HCT116 (cell line): ENCODE results near the gene HOXB7. TPM values are rescaled to one million over a fixed set of nuclear protein-coding genes. Genes with fewer than 3 reads are reported as not detected.

Experiments
- ATAC-seq: fragments of 200-7000 bp; cut with Tn5 transposase; 2 replicates; pipeline ENCODE4 v1.9.1; 2020; ENCODE audit warnings: mild to moderate bottlenecking, moderate library complexity
- BruUV-seq: library from RNA; stranded (reverse); fragments of 400-500 nt; replicated peaks from 2 replicates; lab custom pipeline; 2021; lab: Mats Ljungman, UMichigan
- CTCF ChIA-PET: fragments of 300-600 bp; sonication (Branson Sonifier 250); formaldehyde crosslinking; loops from one replicate; lab custom pipeline; 2021; ENCODE audit warnings: antibody characterized with exemption; lab: Charles Lee
- POLR2A ChIA-PET: fragments of 300-600, 350-600 bp; sonication (Branson Sonifier 250); formaldehyde crosslinking; loops from one replicate; lab custom pipeline; 2021; ENCODE audit warnings: antibody characterized with exemption; lab: Charles Lee
- RAD21 ChIA-PET, 2 experiments: fragments of 300-600 bp; sonication (Branson Sonifier 250); formaldehyde crosslinking; loops; one replicate each; lab custom pipeline; 2023; ENCODE audit warnings: low total read pairs in 2 of 2; ENCODE audit not compliant: uncharacterized antibody in 2 of 2, unreplicated experiment in 2 of 2, low non-redundant PET in 1 of 2; lab: Charles Lee
- DNase-seq: peaks from one replicate; pipeline ENCODE4 v3.0.0-alpha.2; 2010; ENCODE audit warnings: low read depth, low spot score
- H2AFZ ChIP-seq: fragments of 200-600 bp; shearing (Covaris generic), sonication (generic); 2 replicates; pipeline ENCODE4 v1.6.1; 2017; ENCODE audit warnings: low read depth, mixed run types, mixed read lengths, antibody characterized with exemption, low read length; ENCODE audit not compliant: poor library complexity, severe bottlenecking
- H3K27ac ChIP-seq: 2 replicates; pipeline ENCODE4 v1.5.1; 2012; ENCODE audit warnings: low read depth, low read length
- H3K27me3 ChIP-seq: fragments of 200-600 bp; sonication (generic); 2 replicates; pipeline ENCODE4 v1.6.1; 2016; ENCODE audit warnings: mixed run types, low read length, mixed read lengths; ENCODE audit not compliant: insufficient read depth
- H3K36me3 ChIP-seq, 2 experiments: fragments of 200-500 bp in 1 of 2; fragments of 200-600 bp in 1 of 2; sonication (Bioruptor generic) in 1 of 2; sonication (generic) in 1 of 2; 2 replicates each; pipeline versions ENCODE4 v1.5.1 to v1.6.1; 2014 to 2016; ENCODE audit warnings: low read length in 2 of 2, inconsistent platforms in 1 of 2, mixed read lengths in 1 of 2, mixed run types in 1 of 2; ENCODE audit not compliant: insufficient read depth in 2 of 2, control insufficient read depth in 1 of 2
- H3K4me1 ChIP-seq, 2 experiments: fragments of 200-600 bp in 1 of 2; sonication (generic) in 1 of 2; 2 replicates each; pipeline versions ENCODE4 v1.5.1 to v1.6.1; 2012 to 2017; ENCODE audit warnings: low read length in 2 of 2, inconsistent platforms in 1 of 2, mild to moderate bottlenecking in 1 of 2, mixed read lengths in 1 of 2, mixed run types in 1 of 2, moderate library complexity in 1 of 2; ENCODE audit not compliant: insufficient read depth in 2 of 2, control insufficient read depth in 1 of 2
- H3K4me2 ChIP-seq: fragments of 200-600 bp; sonication (generic); 2 replicates; pipeline ENCODE4 v1.6.1; 2017; ENCODE audit warnings: mixed run types, low read length, mixed read lengths
- H3K4me3 ChIP-seq, 2 experiments: fragments of 200-600 bp in 1 of 2; sonication (generic) in 1 of 2; replicated peaks in 1 of 2; 2 replicates each; pipeline ENCODE4 v1.5.1; 2011 to 2016; ENCODE audit warnings: low read length in 2 of 2, control low read depth in 1 of 2, low read depth in 1 of 2, mild to moderate bottlenecking in 1 of 2, mixed read lengths in 1 of 2, mixed run types in 1 of 2
- H3K79me2 ChIP-seq: fragments of 200-600 bp; sonication (generic); 2 replicates; pipeline ENCODE4 v1.6.1; 2017; ENCODE audit warnings: mild to moderate bottlenecking, mixed run types, low read length, moderate library complexity, mixed read lengths; ENCODE audit not compliant: insufficient read depth
- H3K9ac ChIP-seq: fragments of 200-600 bp; sonication (generic); 2 replicates; pipeline ENCODE4 v1.6.1; 2016; ENCODE audit warnings: low read length, mixed read lengths
- H3K9me2 ChIP-seq: fragments of 200-600 bp; sonication (generic), shearing (Covaris generic); 2 replicates; pipeline ENCODE4 v1.6.1; 2017; ENCODE audit warnings: mixed run types, mild to moderate bottlenecking, moderate library complexity; ENCODE audit not compliant: insufficient read depth
- H3K9me3 ChIP-seq, 2 experiments: fragments of 200-500 bp in 1 of 2; fragments of 200-600 bp in 1 of 2; sonication (Bioruptor generic) in 1 of 2; sonication (generic) in 1 of 2; 2 replicates each; pipeline ENCODE4 v1.6.1; 2014 to 2017; ENCODE audit warnings: low read length in 2 of 2, mixed read lengths in 2 of 2, inconsistent platforms in 1 of 2, low read depth in 1 of 2, mild to moderate bottlenecking in 1 of 2, mixed run types in 1 of 2, moderate library complexity in 1 of 2; ENCODE audit not compliant: control insufficient read depth in 1 of 2, insufficient read depth in 1 of 2
- H4K20me1 ChIP-seq: fragments of 200-600 bp; sonication (generic), shearing (Covaris generic); 2 replicates; pipeline ENCODE4 v1.6.1; 2017; ENCODE audit warnings: mixed run types, mild to moderate bottlenecking, moderate library complexity; ENCODE audit not compliant: insufficient read depth
- CEBPB ChIP-seq: IDR thresholded peaks from 2 replicates; pipeline ENCODE4 v1.6.1; 2012; ENCODE audit warnings: low read depth
- EZH2phosphoT487 ChIP-seq: fragments of 200-600 bp; IDR thresholded peaks from 2 replicates; pipeline ENCODE4 v1.6.1; 2018; ENCODE audit warnings: antibody characterized with exemption, borderline replicate concordance
- POLR2A ChIP-seq: IDR thresholded peaks from 2 replicates; pipeline ENCODE4 v1.7.0; 2011; ENCODE audit warnings: borderline replicate concordance; ENCODE audit not compliant: insufficient read depth, insufficient read length; ENCODE audit errors: extremely low read depth
- RAD21 ChIP-seq: IDR thresholded peaks from 2 replicates; pipeline ENCODE4 v1.6.1; 2012; ENCODE audit warnings: low read depth, mild to moderate bottlenecking
- SP1 ChIP-seq: IDR thresholded peaks from 2 replicates; pipeline ENCODE4 v1.6.1; 2012; ENCODE audit warnings: low read depth
- SRF ChIP-seq: IDR thresholded peaks from 2 replicates; pipeline ENCODE4 v1.6.1; 2012; ENCODE audit warnings: low read depth
- intact Hi-C: fragments of 100-400 bp; cut with micrococcal nuclease; formaldehyde crosslinking; loops from 2 replicates; pipeline ENCODE4 v1.10.0; 2022
- total RNA-seq: library from RNA; stranded (reverse); gene quantifications from one replicate; pipeline ENCODE4 v1.2.1, GENCODE V29; 2021; ENCODE audit not compliant: unreplicated experiment
- TF ChIP-seq, protein P1 (sequence below), 3 experiments: fragments of 200-600 bp in 1 of 3; sonication (generic) in 1 of 3; IDR thresholded peaks in 2 of 3; conservative IDR thresholded peaks in 1 of 3; 2 replicates each; pipeline ENCODE4 v1.5.1; 2012 to 2017; ENCODE audit warnings: low read depth in 2 of 3, low read length in 2 of 3, antibody characterized with exemption in 1 of 3, borderline replicate concordance in 1 of 3, control low read depth in 1 of 3, mild to moderate bottlenecking in 1 of 3, mixed read lengths in 1 of 3, mixed run types in 1 of 3, moderate library complexity in 1 of 3; ENCODE audit not compliant: insufficient read depth in 1 of 3
- TF ChIP-seq, protein P2 (sequence below): IDR thresholded peaks from 2 replicates; pipeline ENCODE4 v1.6.1; 2012
- TF ChIP-seq, protein P3 (sequence below): IDR thresholded peaks from 2 replicates; pipeline ENCODE4 v1.6.1; 2012

The HOXB7 gene
- total RNA-seq, 1 experiment from 2014 or later = 33.6 TPM

DNA sequence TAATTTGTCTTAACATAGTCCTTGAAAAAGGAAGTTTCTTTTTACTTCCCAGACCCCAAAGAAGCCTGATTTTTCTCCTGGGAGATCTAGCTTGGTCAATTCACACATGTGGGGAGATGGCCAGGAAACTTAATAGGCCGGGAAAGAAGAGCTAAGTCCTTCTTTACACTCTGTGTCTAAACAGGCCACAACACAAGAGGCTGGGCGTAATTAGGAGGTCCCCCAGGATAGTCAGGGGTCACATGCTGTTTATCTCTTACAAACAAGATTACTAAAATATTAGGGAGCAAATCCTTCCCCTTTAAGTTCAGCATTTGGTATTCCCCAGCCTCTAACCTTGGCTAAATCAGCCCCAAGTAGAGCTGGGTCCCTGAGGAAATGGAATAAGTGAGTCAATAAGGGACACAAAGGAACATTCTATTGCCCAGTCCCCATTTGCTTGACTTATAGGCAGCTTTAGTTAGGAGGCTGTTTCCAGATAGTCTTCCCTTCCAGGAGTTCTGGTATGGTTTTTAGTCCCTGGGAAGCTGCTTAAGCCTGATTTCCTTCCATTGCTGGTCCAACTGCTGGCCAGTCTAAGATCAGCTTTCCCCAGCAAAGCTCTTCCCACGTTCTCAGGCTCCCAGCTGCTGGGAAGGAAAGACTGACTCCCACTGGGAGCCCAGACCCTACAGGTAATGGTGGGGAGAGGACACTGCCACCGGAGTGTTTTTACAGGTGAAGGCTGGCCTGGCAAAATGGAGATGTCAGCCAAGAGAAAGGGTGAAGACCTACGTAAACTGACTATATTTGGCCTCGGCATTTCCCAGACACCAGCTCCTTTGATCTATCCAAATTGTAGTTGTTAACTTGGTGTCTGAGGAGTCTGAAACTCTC is 29.4 kb upstream of the HOXB7 start:
- CTCF ChIA-PET = interaction anchor here (0.9 to 2.7 kb wide), 2 partner anchors 9 to 239 kb away, joined by 3 to 7 read pairs; no protein-coding TSS in a partner anchor
- Histone ChIP-seq H3K27me3 (no peaks in the 10 kb centered on the region), H3K79me2 (peaks cover 98% of the 10 kb centered on the region)

More for the DNA sequence above, 29.4 kb upstream of the HOXB7 start:
- RAD21 ChIA-PET = no interaction called here
- Histone ChIP-seq H3K4me2 (no peak overlapping the region), H3K9ac (no peak overlapping the region), H3K4me1 (peaks cover 13 to 36% of the 10 kb centered on the region in 2 experiments; a peak in 3 of 4 replicates), H3K4me3 (no peak overlapping the region), H3K9me2 (no peaks in the 10 kb centered on the region), H3K27ac (no peak overlapping the region), H4K20me1 (no peaks in the 10 kb centered on the region), H3K36me3 (peaks cover 10 to 32% of the 10 kb centered on the region in 2 experiments; a peak in 3 of 4 replicates), H2AFZ (no peak overlapping the region), H3K9me3 (no peaks in the 10 kb centered on the region)
- TF ChIP-seq RAD21 (no peak), SP1 (no peak), EZH2phosphoT487 (no peak), POLR2A (no peak), SRF (no peak), CEBPB (no peak)
- TF ChIP-seq, protein P1, sequence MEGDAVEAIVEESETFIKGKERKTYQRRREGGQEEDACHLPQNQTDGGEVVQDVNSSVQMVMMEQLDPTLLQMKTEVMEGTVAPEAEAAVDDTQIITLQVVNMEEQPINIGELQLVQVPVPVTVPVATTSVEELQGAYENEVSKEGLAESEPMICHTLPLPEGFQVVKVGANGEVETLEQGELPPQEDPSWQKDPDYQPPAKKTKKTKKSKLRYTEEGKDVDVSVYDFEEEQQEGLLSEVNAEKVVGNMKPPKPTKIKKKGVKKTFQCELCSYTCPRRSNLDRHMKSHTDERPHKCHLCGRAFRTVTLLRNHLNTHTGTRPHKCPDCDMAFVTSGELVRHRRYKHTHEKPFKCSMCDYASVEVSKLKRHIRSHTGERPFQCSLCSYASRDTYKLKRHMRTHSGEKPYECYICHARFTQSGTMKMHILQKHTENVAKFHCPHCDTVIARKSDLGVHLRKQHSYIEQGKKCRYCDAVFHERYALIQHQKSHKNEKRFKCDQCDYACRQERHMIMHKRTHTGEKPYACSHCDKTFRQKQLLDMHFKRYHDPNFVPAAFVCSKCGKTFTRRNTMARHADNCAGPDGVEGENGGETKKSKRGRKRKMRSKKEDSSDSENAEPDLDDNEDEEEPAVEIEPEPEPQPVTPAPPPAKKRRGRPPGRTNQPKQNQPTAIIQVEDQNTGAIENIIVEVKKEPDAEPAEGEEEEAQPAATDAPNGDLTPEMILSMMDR (IDR thresholded peaks at IDR 0.05 in 2 of 3, conservative IDR thresholded peaks at IDR 0.05 in 1 of 3; ENCODE audit: borderline replicate concordance in 1 of 3, insufficient read depth in 1 of 3, low read depth in 2 of 3, low read length in 2 of 3) = no peak
- TF ChIP-seq, protein P2, sequence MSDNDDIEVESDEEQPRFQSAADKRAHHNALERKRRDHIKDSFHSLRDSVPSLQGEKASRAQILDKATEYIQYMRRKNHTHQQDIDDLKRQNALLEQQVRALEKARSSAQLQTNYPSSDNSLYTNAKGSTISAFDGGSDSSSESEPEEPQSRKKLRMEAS = no peak
- TF ChIP-seq, protein P3, sequence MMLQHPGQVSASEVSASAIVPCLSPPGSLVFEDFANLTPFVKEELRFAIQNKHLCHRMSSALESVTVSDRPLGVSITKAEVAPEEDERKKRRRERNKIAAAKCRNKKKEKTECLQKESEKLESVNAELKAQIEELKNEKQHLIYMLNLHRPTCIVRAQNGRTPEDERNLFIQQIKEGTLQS = no peak
- no TSS peak for BruUV-seq
- intact Hi-C loops = no loop called here
- no peak for DNase-seq
- no peak for ATAC-seq
- POLR2A ChIA-PET = interaction anchor here (0.8 to 1.3 kb wide), 2 partner anchors 11 to 14 kb away, joined by 3 to 8 read pairs; partner anchors contain the start of gene HOXB9
